Retinal pigment epithelial cell (primary cell): ENCODE measurements around the gene CHST12.
"Not testable (repeated sequence)": the region's sequence is repeated elsewhere in the genome, so short reads cannot be mapped to it uniquely, and the experiment has no call there.

ENCODE experiments used
- DNase-seq: peaks from one replicate; pipeline ENCODE4 v3.0.0-alpha.2; 2010; ENCODE audit warnings: low read depth
- H3K4me3 ChIP-seq: 2 replicates; pipeline ENCODE4 v1.5.1; 2011; ENCODE audit warnings: mild to moderate bottlenecking, low read length, control low read depth, moderate library complexity
- TF ChIP-seq, protein P1 (sequence below): conservative IDR thresholded peaks from 2 replicates; pipeline ENCODE4 v1.5.1; 2011; ENCODE audit warnings: low read depth, low read length, control low read depth, inconsistent platforms

CHST12 gene

DNA sequence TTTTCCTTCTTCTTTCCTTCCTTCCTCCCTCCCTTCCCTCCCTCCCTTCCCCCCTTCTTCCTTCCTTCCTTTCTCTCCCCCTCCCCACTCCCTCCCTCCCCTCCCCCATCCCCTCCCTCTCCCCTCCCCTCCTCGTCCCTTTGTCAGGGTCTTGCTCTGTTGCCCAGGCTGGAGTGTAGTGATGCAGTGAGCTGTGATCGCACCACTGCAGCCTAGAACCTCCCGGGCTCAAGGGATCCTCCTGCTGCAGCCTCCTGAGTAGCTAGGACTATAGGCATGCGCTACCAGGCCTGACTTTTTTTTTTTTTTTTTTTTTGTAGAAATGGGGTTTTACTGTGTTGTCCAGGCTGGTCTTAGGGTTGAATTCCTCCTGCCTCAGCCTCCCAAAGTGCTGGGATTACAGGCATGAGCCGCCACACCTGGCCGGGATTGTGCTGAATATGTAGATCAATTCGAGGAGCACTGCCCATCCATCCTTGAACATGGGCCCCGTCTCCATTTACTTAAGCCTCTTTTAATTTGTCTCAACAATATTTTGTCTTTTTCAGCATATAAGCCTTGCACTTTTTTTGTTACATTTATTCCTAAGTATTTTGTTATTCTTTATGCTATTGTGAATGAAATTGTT lies 49.3 kb downstream of the CHST12 start:
- TF ChIP-seq, protein P1, sequence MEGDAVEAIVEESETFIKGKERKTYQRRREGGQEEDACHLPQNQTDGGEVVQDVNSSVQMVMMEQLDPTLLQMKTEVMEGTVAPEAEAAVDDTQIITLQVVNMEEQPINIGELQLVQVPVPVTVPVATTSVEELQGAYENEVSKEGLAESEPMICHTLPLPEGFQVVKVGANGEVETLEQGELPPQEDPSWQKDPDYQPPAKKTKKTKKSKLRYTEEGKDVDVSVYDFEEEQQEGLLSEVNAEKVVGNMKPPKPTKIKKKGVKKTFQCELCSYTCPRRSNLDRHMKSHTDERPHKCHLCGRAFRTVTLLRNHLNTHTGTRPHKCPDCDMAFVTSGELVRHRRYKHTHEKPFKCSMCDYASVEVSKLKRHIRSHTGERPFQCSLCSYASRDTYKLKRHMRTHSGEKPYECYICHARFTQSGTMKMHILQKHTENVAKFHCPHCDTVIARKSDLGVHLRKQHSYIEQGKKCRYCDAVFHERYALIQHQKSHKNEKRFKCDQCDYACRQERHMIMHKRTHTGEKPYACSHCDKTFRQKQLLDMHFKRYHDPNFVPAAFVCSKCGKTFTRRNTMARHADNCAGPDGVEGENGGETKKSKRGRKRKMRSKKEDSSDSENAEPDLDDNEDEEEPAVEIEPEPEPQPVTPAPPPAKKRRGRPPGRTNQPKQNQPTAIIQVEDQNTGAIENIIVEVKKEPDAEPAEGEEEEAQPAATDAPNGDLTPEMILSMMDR: no peak
- H3K4me3 ChIP-seq: no peak overlapping the region
- DNase-seq: no peak

DNA sequence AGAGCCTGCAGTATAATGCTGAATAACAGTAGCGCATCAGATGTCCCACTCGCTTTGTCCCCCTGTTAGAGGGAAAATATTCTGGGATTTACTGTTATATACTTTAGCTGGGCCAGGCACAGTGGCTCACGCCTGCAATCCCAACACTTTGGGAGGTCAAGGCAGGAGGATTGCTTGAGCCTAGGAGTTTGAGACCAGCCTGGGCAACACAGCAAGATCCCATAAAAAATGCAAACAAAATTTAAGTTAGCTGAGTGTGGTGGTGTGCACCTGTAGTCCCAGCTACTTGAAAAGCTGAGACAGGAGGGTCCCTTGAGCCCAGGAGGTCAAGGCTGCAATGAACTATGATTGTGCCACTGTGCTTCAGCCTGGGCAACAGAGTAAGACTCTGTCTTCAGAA lies 50.4 kb downstream of the CHST12 start:
- not testable (repeated sequence) for DNase-seq, H3K4me3 ChIP-seq

DNA sequence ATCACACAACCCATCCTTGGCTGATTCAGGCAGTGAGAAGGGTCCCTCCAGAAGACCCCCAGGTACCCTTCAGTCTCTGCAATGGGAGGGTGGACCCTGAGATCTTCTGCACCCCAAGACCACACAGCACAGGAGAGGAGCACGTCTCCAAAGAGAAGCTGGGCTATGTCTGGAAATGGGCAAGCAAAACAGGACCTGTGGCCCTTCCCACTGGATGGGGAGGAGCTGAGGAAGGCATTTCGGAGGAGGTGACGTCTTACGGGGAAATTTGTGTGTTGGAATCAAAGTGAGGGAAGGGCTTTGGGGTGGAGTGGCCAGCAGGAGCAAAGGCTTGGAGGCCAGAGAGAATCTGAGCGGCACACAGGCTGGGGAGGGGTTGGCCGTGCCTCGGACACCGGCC lies 56.3 kb downstream of the CHST12 start:
- no peak for DNase-seq
- TF ChIP-seq, protein P1: no peak
- H3K4me3 ChIP-seq: no peak overlapping the region

DNA sequence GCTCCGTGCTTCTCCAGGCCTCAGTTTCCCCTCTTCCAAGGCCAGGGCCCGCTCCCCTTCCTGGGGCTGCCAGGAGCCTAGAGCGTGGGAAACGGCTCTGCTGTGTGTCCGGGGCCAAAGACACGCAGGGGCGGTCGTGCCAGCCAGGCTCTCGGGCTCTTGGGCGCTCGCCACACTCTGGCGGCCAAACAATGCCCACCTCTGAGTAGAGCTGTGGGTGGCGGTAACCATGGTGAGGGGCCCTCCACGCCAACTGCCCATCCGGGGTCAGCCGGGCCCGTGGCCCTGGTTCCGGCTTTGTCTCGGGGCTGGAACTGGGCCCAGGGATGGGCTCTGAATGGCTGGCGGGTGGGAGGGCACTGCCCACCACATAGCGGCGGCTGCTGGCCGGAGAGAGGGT lies 56.8 kb downstream of the CHST12 start:
- no peak overlapping the region for H3K4me3 ChIP-seq
- TF ChIP-seq, protein P1: no peak
- DNase-seq: no peak

DNA sequence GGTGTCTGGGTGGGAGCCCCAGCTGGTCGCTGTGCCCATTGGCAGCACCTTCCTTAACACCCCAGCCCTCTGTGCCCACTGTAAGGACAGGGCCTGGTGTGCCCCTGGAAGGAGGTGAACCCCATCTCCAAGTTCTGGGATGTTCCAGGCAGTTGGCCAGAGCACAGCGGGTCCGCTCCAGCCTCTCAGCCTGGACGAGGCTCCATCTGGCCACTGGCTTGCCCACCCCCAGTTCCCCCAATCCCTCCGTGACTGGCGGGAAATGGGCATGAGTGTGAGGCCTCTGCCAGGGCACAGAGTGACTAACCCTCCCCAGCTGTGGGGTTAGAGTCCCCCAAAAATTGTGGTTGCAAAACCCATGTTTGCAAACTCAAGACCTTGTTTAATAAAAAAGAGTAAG lies 57.2 kb downstream of the CHST12 start:
- no peak for DNase-seq
- TF ChIP-seq, protein P1: no peak

DNA sequence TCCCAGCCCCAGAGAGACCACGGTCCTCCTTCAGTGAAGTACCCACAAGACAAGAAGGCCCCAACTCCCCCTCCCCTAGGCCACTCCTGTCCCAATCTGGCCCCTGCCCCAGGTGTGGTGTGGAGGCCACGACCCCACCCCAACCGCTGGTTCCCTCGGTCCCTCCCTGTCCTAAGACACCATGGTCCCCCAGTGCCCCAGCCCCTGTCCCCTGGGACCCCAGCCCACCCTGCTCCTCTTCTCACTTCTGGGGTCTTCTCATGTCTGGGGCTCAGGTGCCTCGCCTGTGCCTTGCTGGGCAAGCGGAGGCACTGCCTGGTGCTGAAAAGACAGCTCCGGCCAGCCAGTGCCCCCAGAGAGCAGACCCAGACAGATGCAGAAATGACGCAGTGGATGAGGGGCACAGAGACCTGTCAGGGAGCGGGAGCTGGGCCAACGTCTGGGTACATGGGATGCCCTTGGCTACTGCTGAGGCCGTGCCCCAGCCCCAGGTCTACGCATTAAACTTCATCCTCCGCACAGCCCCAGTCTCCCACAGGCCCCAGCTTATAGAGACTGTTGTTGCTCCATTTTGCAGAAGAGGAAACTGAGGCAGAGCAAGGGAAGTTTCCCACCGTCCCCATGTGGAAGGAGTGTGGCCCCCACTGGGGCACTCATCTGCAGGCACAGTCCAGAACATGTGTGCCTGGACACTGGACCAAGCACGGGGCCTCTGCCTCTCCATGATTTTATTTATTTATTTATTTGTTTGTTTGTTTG lies 58.0 kb downstream of the CHST12 start:
- no peak overlapping the region for H3K4me3 ChIP-seq

More for the DNA sequence above, 57.2 kb downstream of the CHST12 start:
- no peak overlapping the region for H3K4me3 ChIP-seq

DNA sequence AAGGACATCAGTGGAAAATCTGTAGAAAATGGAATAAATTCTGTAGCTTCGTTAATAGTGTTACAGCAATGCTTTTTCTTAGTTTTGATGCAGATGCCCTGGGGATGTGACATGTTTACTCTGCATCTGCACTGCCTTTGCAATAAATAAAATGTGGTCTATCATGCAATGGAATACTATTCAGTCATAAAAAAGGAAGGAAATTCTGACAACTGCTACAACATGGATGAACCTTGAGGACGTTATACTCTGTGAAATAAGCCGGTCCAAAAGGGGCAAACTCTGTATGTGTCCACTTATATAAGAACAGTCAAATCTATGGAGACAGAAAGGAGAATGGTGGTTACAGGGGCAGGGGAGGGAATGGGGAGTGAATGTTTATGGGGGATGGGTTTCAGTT lies 59.3 kb downstream of the CHST12 start:
- DNase-seq: no peak
- TF ChIP-seq, protein P1: no peak
- H3K4me3 ChIP-seq: no peak overlapping the region

More for the DNA sequence above, 58.0 kb downstream of the CHST12 start:
- TF ChIP-seq, protein P1: no peak
- DNase-seq: no peak
